Activated CD4-positive, alpha-beta memory T cell treated with anti-CD3 and anti-CD28 coated beads, Interleukin-2, amount 10 ng/mL, durations not matched to agents 7 days and 5 days (primary cell): ENCODE results near the gene NUCKS1. TPM values are rescaled to one million over a fixed set of nuclear protein-coding genes. Genes with fewer than 3 reads are reported as not detected.

Source experiments
- CTCF ChIA-PET: fragments of 350-600 bp; sonication (Branson Sonifier 250); formaldehyde crosslinking; loops from one replicate; lab custom pipeline; 2021; ENCODE audit warnings: antibody characterized with exemption, inconsistent platforms; lab: Charles Lee
- POLR2A ChIA-PET: fragments of 350-600 bp; sonication (Branson Sonifier 250); formaldehyde crosslinking; loops from one replicate; lab custom pipeline; 2021; ENCODE audit warnings: antibody characterized with exemption; lab: Charles Lee
- DNase-seq: peaks from one replicate; pipeline ENCODE4 v3.0.0-alpha.2; 2020
- H3K27ac Mint-ChIP-seq: one replicate; pipeline ENCODE4 v1.8.0; 2021; ENCODE audit warnings: mild to moderate bottlenecking, mixed read lengths
- H3K27me3 Mint-ChIP-seq: one replicate; pipeline ENCODE4 v1.8.0; 2021; ENCODE audit warnings: mixed read lengths
- H3K36me3 Mint-ChIP-seq: one replicate; pipeline ENCODE4 v1.8.0; 2021; ENCODE audit warnings: low read depth, mixed read lengths
- H3K4me1 Mint-ChIP-seq: one replicate; pipeline ENCODE4 v1.8.0; 2021; ENCODE audit warnings: mixed read lengths
- H3K4me3 Mint-ChIP-seq: one replicate; pipeline ENCODE4 v1.8.0; 2021; ENCODE audit warnings: mild to moderate bottlenecking, mixed read lengths
- H3K9me3 Mint-ChIP-seq: one replicate; pipeline ENCODE4 v1.8.0; 2021; ENCODE audit warnings: mixed read lengths
- total RNA-seq, 2 experiments: library from RNA; stranded (reverse); gene quantifications; one replicate each; pipeline ENCODE4 v1.2.3, GENCODE V29; 2021

NUCKS1 gene
- total RNA-seq, 2 experiments from 2014 or later, result 163 to 185 TPM

DNA sequence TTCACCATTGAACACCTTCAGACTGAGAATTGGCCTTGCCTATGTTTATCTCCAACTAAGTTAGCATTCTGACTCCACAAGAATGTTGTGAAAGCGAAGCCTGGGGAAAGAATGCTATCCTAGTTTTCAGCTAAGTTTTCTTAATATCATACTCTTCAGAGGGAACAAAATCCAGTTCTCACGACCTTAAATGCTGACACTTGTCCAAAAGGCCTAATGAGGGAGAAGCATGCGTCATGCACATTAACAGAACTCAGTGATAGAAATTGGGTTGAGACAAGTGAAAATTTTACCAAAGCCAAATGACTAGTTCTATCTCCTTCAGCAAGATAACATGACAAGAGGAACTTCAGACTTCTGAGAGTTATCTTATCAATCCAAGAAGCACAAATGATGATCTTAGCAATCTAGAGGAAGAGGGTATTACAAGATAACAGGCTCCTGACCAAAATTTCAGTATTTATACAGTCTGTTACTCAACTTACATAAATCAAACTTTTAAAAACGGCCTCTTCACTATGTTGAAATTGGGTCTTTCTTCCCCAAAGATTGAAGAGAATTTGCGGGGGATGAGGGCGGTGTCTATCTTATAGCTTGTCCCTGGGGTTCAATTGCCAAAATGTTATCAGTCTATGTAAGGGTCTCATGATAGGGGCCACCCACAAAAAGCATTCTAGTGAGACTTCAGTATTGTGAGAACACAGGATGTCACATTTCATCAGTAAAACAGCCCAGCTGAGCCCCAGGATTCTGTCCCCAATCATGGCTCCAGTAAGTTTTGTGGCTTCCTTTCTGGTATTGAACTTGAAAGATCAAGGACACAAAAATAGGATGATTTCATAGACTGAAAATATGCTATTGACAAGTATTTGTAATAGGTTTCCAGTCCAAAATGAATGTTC lies 43.1 kb downstream of the NUCKS1 start:
- POLR2A ChIA-PET, result interaction anchor here (1.1 kb wide), 1 partner anchor 10 kb away, joined by 3 read pairs; no protein-coding TSS in a partner anchor
- H3K9me3 Mint-ChIP-seq, result no peaks in the 10 kb centered on the region

DNA sequence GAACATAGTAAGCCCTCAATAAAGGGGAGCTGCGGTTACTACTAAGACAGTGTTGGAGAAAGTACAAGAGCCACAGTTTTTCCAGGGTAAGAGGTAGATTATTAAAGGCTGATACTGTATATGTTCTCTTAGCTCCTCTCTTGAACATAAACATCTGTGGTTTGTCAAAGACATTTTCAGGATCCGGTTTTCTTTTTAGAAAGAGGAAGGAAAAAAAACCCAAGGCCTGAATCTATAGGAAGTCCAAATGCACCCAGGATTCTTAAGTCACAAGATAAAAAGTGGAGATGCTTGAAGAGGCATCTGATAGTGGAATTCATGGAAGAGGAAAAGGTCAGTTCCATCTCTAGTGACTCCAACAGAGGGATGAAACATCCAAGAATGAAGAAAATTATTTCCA lies 45.1 kb downstream of the NUCKS1 start:
- Mint-ChIP-seq H3K4me1 (peaks cover 7% of the 10 kb centered on the region), H3K27me3 (no peaks in the 10 kb centered on the region), H3K27ac (no peak overlapping the region), H3K4me3 (no peak overlapping the region), H3K36me3 (peaks cover 28% of the 10 kb centered on the region), H3K9me3 (no peaks in the 10 kb centered on the region)
- ChIA-PET POLR2A (interaction anchor here (1.9 kb wide), 1 partner anchor 12 kb away, joined by 4 read pairs; no protein-coding TSS in a partner anchor), CTCF (interaction anchor here (0.6 to 1.0 kb wide), 3 partner anchors 47 to 273 kb away, joined by 3 read pairs; no protein-coding TSS in a partner anchor)
- no peak for DNase-seq

More for the DNA sequence above, 43.1 kb downstream of the NUCKS1 start:
- no peak for DNase-seq
- H3K27me3 Mint-ChIP-seq, result no peaks in the 10 kb centered on the region
- H3K4me3 Mint-ChIP-seq, result no peak overlapping the region
- H3K36me3 Mint-ChIP-seq, result peaks cover 36% of the 10 kb centered on the region
- CTCF ChIA-PET, result interaction anchor here (0.8 to 1.5 kb wide), 2 partner anchors 48 to 218 kb away, joined by 4 to 8 read pairs; no protein-coding TSS in a partner anchor
- H3K4me1 Mint-ChIP-seq, result peaks cover 17% of the 10 kb centered on the region
- peak overlapping the region; percentile 31 for H3K27ac Mint-ChIP-seq

DNA sequence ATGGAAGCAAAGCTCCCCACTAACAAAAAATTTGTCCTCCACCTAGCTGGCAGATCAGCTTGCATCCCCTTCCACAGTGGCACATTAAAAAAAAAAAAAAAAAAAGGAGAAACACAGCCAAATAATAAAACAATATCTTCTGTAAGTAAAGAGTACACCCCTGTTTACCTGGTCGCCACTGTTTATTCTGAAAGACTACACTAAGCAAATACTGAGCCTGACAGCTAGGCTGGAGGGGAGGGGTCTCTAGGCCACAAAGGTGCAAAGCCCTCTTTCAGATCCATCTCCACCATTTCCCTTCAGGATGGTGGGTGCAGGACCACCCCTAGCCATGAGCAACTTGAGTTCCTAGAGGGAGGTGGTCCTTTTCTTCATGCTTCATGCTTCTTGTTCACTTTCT lies 46.9 kb downstream of the NUCKS1 start:
- Mint-ChIP-seq H3K27ac (no peak overlapping the region), H3K4me3 (no peak overlapping the region), H3K9me3 (no peaks in the 10 kb centered on the region), H3K4me1 (peaks cover 7% of the 10 kb centered on the region), H3K27me3 (no peaks in the 10 kb centered on the region), H3K36me3 (peaks cover 24% of the 10 kb centered on the region)
- ChIA-PET CTCF (interaction anchor here (0.6 to 1.4 kb wide), 6 partner anchors 9 to 1279 kb away, joined by 3 to 4 read pairs (median 4); no protein-coding TSS in a partner anchor), POLR2A (interaction anchor here (1.0 to 1.5 kb wide), 2 partner anchors 9 to 48 kb away, joined by 3 to 5 read pairs; no protein-coding TSS in a partner anchor)
- DNase-seq, result no peak

DNA sequence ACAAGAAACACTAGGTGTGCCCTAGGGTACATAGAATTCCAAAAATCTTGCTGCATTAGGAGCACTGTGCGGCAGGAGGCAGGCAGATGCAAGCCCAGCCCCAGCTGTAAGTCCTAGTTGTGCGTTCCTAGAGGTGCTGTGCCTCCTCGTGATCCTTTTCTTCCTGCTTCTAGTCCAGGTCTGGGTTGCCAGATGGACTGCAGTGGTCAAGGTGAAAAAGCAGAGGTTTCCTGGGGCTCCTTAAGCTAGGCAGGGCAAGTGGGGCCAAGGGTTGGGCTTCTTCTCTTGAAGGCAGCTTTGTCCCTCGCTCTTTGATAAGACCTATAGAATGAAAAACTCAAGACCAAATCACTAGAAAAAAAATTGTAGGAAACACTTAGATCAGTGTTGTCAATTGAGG lies 48.1 kb downstream of the NUCKS1 start:
- Mint-ChIP-seq H3K27ac (no peak overlapping the region), H3K36me3 (peaks cover 18% of the 10 kb centered on the region), H3K4me1 (peaks cover 6% of the 10 kb centered on the region), H3K4me3 (no peak overlapping the region), H3K9me3 (no peaks in the 10 kb centered on the region), H3K27me3 (no peaks in the 10 kb centered on the region)
- ChIA-PET POLR2A (interaction anchor here (1.5 kb wide), 1 partner anchor 10 kb away, joined by 5 read pairs; no protein-coding TSS in a partner anchor), CTCF (interaction anchor here (0.8 to 2.1 kb wide), 4 partner anchors 8 to 276 kb away, joined by 3 to 5 read pairs (median 4); no protein-coding TSS in a partner anchor)
- DNase-seq, result no peak

DNA sequence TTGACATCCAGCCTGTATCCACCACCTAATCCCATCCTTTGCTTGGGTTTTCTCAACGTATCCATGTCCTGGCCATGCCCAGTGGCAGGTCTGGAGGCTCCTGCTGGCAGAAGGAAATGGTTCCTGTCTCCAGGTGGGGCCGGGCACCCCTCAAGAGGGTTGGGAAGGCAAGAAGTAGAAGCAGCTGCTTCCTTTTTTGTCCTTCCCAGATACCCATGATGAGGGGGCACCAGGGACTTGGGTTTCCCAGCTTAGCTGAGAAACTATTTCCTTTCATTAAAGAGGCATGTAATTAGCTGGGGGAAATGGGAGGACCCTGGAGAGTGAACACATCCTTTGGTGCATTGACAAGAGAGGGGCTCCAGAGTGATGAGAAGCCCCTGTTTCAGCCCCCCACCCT lies 48.6 kb downstream of the NUCKS1 start:
- Mint-ChIP-seq H3K36me3 (peaks cover 14% of the 10 kb centered on the region), H3K27me3 (no peaks in the 10 kb centered on the region), H3K9me3 (no peaks in the 10 kb centered on the region), H3K4me1 (peaks cover 2% of the 10 kb centered on the region), H3K27ac (no peak overlapping the region), H3K4me3 (no peak overlapping the region)
- no peak for DNase-seq
- ChIA-PET POLR2A (interaction anchor here (1.2 kb wide), 1 partner anchor 8 kb away, joined by 4 read pairs; no protein-coding TSS in a partner anchor), CTCF (interaction anchor here (0.8 to 2.1 kb wide), 3 partner anchors 9 to 44 kb away, joined by 3 to 5 read pairs (median 4); no protein-coding TSS in a partner anchor)

DNA sequence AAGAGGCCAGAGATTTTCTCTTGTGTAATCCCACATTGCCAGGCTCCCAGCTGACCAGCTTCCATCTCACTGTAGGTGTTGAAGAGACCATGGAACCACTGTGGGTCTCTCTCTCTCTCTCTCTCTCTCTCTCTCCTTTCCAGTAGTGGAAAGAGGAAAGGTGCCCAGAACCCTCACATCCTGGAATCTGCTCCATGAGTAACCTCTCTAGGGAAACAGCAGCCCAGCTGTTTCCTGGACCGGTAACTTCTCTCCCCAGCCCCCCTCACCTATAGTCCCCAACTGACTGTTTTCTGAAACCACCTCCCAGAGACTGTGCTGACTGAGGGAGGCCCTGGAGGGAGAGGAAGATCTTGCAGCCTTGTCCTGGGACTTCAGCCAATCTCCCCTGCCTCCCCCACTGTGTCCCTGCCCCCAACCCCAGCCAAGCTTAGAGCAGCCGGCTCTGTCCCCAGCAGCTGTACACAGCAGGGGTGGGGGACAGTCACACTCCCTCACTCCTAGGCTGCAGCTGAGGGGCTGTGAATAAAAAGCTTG lies 49.0 kb downstream of the NUCKS1 start:
- POLR2A ChIA-PET, result interaction anchor here (1.2 kb wide), 1 partner anchor 8 kb away, joined by 4 read pairs; no protein-coding TSS in a partner anchor

DNA sequence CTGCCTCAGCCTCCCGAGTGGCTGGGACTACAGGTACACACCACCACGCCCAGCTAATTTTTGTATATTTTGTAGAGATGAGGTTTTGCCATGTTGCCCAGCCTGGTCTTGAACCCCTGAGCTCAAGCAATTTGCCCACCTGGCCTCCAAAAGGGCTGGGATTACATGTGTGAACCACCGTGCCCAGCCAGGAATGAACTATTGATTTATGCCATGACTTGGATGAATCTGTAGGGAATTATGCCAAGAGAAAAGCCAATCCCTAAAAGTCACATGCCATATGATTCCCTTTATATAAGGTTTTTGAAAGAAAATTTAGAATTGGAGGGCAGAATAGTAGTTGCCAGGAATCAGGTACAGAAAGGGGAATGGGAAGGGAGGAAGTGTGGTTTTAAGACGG lies 50.6 kb downstream of the NUCKS1 start:
- Mint-ChIP-seq H3K4me3 (no peak overlapping the region), H3K4me1 (no peaks in the 10 kb centered on the region), H3K27me3 (peaks cover 1% of the 10 kb centered on the region), H3K36me3 (peaks cover 10% of the 10 kb centered on the region), H3K9me3 (no peaks in the 10 kb centered on the region), H3K27ac (no peak overlapping the region)
- ChIA-PET POLR2A (no interaction called here), CTCF (interaction anchor here (2.7 kb wide), 1 partner anchor 13 kb away, joined by 8 read pairs; no protein-coding TSS in a partner anchor)
- no peak for DNase-seq

More for the DNA sequence above, 49.0 kb downstream of the NUCKS1 start:
- CTCF ChIA-PET, result interaction anchor here (0.8 to 2.1 kb wide), 3 partner anchors 9 to 43 kb away, joined by 3 to 5 read pairs (median 4); no protein-coding TSS in a partner anchor
- Mint-ChIP-seq H3K27me3 (no peaks in the 10 kb centered on the region), H3K36me3 (peaks cover 14% of the 10 kb centered on the region), H3K4me3 (no peak overlapping the region), H3K9me3 (no peaks in the 10 kb centered on the region), H3K4me1 (peaks cover 2% of the 10 kb centered on the region), H3K27ac (no peak overlapping the region)
- DNase-seq, result no peak

DNA sequence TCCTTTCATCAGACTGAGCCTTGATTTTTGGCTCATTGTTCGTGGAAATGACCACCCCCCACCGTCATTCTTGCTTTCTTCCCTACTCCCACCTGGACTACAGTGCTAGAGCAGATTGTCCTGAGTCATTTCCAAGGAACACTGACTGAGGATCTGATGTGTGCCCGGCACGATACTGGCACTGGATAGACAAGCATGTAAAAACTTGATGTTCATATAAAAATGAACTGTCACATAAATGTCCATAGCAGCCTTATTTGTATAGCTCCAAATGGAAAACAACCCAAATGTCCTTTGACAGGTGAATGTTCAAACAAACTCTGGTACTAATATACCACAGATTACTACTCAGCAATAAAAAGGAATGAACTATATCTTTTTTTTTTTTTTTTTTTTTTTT lies 51.1 kb downstream of the NUCKS1 start:
- peaks cover 1% of the 10 kb centered on the region for H3K27me3 Mint-ChIP-seq
- peaks cover 10% of the 10 kb centered on the region for H3K36me3 Mint-ChIP-seq
- ChIA-PET POLR2A (no interaction called here), CTCF (interaction anchor here (2.7 kb wide), 1 partner anchor 13 kb away, joined by 8 read pairs; no protein-coding TSS in a partner anchor)
- H3K4me1 Mint-ChIP-seq, result no peaks in the 10 kb centered on the region
- DNase-seq, result no peak
- no peak overlapping the region for H3K27ac Mint-ChIP-seq
- no peak overlapping the region for H3K4me3 Mint-ChIP-seq
- H3K9me3 Mint-ChIP-seq, result no peaks in the 10 kb centered on the region

DNA sequence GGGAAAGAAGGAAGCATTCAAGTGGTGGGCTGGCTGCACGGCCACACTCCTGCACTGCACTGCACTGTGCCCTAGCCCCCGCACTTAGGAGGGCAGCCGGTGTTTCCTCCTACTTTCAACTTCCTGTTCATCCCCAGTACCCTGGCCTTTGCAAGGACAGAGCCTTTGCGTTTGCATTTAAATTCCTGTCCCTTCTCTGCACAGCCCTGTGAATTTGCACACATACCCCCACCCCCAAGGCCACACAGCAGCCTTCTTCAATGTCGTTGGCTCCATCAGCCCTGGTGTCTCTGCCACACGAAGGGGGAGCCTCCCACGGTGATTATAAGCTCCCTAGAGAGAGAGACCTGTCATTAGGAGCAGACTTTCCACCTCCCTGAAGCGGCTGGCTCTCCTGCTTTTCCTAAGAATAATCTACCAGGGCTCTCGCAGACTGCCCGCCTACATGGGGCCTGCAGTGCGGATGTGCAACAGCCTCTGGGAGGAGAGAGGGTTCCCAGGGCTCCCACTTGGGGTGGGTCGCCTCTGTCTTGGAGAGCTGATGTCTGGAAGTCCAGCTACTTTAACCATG lies 56.5 kb downstream of the NUCKS1 start:
- Mint-ChIP-seq H3K4me3 (no peak overlapping the region), H3K9me3 (no peaks in the 10 kb centered on the region), H3K27ac (no peak overlapping the region), H3K27me3 (peaks cover 10% of the 10 kb centered on the region), H3K36me3 (no peaks in the 10 kb centered on the region), H3K4me1 (peaks cover 2% of the 10 kb centered on the region)
- CTCF ChIA-PET, result interaction anchor here (1.3 kb wide), 1 partner anchor 15 kb away, joined by 3 read pairs; no protein-coding TSS in a partner anchor
- no peak for DNase-seq
- POLR2A ChIA-PET, result no interaction called here

DNA sequence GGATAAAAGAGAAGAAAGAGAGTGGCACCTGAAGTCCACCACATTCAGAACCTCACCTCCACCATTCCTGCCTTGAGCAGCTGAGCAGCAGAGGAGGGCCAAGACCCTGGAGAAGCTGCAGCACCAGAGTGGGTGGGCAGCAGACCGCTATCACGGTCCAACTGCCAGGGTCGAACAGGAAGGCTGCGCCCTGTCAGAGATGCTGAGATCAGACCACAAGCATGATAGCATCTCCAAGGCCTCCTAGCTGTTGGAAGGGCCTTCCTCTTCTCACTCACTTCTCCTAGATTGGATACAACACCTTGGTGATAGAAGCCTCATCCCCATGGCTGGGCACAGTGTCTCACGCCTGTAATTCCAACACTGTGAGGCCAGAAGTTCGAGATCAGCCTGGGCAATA lies 57.6 kb downstream of the NUCKS1 start:
- Mint-ChIP-seq H3K4me1 (peaks cover 2% of the 10 kb centered on the region), H3K36me3 (no peaks in the 10 kb centered on the region), H3K27ac (no peak overlapping the region), H3K27me3 (peaks cover 17% of the 10 kb centered on the region), H3K4me3 (no peak overlapping the region), H3K9me3 (no peaks in the 10 kb centered on the region)
- POLR2A ChIA-PET, result interaction anchor here (1.1 kb wide), 1 partner anchor 12 kb away, joined by 4 read pairs; no protein-coding TSS in a partner anchor
- no peak for DNase-seq
- CTCF ChIA-PET, result interaction anchor here (1.2 kb wide), 1 partner anchor 34 kb away, joined by 10 read pairs; no protein-coding TSS in a partner anchor

DNA sequence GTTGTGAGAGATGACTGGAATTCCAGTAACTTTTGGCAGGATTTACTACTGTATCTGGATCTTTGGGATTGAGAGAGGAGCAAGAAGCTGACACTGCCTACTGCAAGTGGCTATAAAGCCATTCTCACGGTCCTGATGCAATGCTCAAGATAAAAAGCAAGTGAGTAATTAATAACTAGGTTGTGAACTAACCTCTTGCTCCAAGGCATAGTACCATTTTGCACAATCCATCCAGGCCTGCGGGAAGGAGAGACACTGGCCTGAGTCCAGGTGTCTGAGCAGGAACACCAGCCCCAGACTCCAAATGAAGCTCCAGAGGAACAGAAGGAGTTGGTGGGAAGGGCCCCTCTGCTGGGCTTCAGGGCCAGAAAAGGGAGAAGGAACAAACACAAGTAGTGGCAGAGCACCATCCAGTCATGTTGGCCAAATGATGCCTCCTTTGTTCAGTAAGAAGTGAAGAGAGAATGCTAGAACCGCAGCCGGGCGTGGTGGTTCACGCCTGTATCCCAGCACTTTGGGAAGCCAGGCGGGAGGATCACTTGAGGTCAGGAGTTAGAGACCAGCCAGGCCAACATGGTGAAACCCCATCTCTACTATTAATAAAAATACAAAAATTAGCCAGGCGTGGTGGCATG lies 59.7 kb downstream of the NUCKS1 start:
- Mint-ChIP-seq H3K9me3 (no peaks in the 10 kb centered on the region), H3K27me3 (peaks cover 20% of the 10 kb centered on the region), H3K4me3 (no peak overlapping the region), H3K36me3 (no peaks in the 10 kb centered on the region), H3K27ac (no peak overlapping the region), H3K4me1 (peaks cover 2% of the 10 kb centered on the region)
- no peak for DNase-seq
- ChIA-PET CTCF (interaction anchor here (1.4 kb wide), 1 partner anchor 13 kb away, joined by 4 read pairs; no protein-coding TSS in a partner anchor), POLR2A (interaction anchor here (1.1 kb wide), 1 partner anchor 23 kb away, joined by 3 read pairs; no protein-coding TSS in a partner anchor)
